Measurements from ENCODE around the gene LRRC8E.
A peak's percentile ranks its signal among the peaks of the same experiment; 100 is the strongest.

Gene LRRC8E

GRCh38 chr19:7908742-7909461, 20.6 kb downstream of the LRRC8E start:
- no peak for DNase-seq

GRCh38 chr19:7909471-7910067, 21.3 kb downstream of the LRRC8E start:
- no peak for DNase-seq
- TF ChIP-seq GATA1 (IDR thresholded peaks at IDR 0.05; ENCODE audit: low read depth, low read length): no peak
- TF ChIP-seq POLR2A (IDR thresholded peaks at IDR 0.05; ENCODE audit: low read length): no peak

More at GRCh38 chr19:7908742-7909461, 20.6 kb downstream of the LRRC8E start:
- no peak for TF ChIP-seq POLR2A (IDR thresholded peaks at IDR 0.05; ENCODE audit: low read length)
- TF ChIP-seq GATA1 (IDR thresholded peaks at IDR 0.05; ENCODE audit: low read depth, low read length): no peak

DNA sequence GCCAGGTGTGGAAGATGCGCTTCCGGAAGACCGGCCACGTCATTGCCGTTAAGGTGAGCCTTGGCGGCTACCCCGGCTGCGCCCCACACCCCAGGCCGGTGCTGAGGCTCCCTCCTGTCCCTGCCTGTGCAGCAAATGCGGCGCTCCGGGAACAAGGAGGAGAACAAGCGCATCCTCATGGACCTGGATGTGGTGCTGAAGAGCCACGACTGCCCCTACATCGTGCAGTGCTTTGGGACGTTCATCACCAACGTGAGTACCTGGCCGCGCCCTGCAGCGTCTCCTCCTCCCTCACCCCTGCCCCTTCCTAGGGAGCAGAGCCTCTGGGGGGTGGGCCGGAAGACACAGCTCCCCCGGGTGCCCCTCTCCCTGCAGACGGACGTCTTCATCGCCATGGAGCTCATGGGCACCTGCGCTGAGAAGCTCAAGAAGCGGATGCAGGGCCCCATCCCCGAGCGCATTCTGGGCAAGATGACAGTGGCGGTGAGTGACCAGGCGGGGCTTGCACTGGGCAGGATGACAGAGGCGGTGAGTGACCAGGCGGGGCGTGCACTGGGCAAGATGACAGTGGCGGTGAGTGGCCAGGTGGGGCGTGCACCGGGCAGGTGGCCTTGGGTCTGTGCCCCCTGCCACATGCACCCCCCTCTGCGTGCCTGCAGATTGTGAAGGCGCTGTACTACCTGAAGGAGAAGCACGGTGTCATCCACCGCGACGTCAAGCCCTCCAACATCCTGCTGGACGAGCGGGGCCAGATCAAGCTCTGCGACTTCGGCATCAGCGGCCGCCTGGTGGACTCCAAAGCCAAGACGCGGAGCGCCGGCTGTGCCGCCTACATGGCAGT, 22.2 kb downstream of the LRRC8E start:
- no peak for TF ChIP-seq GATA1 (IDR thresholded peaks at IDR 0.05; ENCODE audit: low read depth, low read length)
- TF ChIP-seq POLR2A (IDR thresholded peaks at IDR 0.05; ENCODE audit: low read length): no peak
- DNase-seq: no peak

DNA sequence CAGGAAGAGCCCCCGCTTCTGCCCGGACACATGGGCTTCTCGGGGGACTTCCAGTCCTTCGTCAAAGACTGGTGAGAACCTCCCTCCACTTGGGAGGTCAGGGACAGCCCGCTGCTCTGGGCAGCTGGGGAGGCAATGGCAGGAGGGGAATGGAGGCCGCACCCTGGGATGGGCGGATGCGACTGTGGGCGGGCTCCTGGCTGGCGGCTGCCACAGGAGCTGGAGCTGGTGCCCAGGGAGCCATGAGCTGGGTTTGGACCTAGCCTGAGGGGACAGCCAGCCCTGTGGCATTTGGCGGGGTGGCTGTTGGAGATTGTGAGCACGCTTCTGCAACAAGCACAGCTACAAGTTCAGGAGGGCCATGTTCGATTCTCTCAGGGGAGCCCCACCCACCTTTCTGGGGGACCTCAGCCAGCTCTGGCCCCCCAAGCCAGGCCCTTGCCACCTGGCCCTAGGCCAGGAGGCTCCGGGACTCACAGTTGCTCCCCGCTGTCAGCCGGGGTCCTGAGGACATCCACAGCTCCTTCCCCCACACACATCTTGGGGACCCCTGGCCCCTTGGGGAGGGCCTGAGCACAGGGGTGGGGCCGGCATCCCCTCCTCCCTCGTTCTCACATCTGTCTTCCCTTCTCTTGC, 23.3 kb downstream of the LRRC8E start:
- no peak for DNase-seq
- no peak for TF ChIP-seq POLR2A (IDR thresholded peaks at IDR 0.05; ENCODE audit: low read length)

DNA sequence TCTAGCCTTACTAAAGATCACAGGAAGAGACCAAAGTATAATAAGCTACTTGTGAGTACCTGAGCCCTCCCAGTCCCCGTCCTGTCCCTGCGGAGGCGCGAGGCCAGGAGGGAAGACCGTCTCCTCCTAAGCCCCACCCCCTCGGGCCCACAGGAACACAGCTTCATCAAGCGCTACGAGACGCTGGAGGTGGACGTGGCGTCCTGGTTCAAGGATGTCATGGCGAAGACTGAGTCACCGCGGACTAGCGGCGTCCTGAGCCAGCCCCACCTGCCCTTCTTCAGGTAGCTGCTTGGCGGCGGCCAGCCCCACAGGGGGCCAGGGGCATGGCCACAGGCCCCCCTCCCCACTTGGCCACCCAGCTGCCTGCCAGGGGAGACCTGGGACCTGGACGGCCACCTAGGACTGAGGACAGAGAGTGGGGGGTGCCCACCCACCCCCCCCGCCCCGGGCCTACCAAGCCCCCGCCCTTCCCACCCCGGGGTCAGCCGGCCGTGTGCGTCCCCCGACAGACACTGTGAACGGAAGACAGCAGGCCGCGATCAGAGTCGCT, 23.9 kb downstream of the LRRC8E start:
- TF ChIP-seq GATA1 (IDR thresholded peaks at IDR 0.05; ENCODE audit: low read depth, low read length) (no peak), POLR2A (IDR thresholded peaks at IDR 0.05; ENCODE audit: low read length) (no peak)
- no peak for DNase-seq

GRCh38 chr19:7912697-7913564, 24.6 kb downstream of the LRRC8E start:
- no peak for DNase-seq
- TF ChIP-seq POLR2A (IDR thresholded peaks at IDR 0.05; ENCODE audit: low read length) (no peak), GATA1 (IDR thresholded peaks at IDR 0.05; ENCODE audit: low read depth, low read length) (no peak)

DNA sequence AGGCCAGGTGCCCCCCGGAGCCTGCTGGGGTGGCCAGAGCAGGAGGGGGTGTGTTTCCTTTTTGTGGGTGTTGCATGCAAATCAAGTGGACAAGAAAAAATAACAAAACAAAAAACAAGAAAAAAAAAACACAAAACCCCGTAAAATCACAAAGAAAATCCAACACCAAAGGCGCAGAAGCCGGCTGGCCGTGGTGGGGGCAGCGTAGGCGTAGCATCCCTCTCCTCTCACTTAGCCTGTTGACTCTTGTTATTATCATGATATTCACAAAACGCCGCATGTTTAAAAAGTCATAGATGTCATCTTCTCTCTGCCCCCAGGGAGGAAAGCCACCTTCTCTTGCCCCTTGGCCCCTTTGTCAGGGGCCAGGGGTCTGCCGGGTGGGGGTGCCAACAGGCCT, 25.3 kb downstream of the LRRC8E start:
- TF ChIP-seq POLR2A (IDR thresholded peaks at IDR 0.05; ENCODE audit: low read length) (no peak), GATA1 (IDR thresholded peaks at IDR 0.05; ENCODE audit: low read depth, low read length) (no peak)
- DNase-seq: no peak

- TF ChIP-seq POLR2A (IDR thresholded peaks at IDR 0.05; ENCODE audit: low read length) (no peak), GATA1 (IDR thresholded peaks at IDR 0.05; ENCODE audit: low read depth, low read length) (no peak)
- no peak for DNase-seq
Measured at GRCh38 chr19:7914099-7914498, 25.8 kb downstream of the LRRC8E start.

GRCh38 chr19:7914598-7915045, 26.3 kb downstream of the LRRC8E start, which contains the start of gene TGFBR3L:
TSS of gene TGFBR3L (plus strand) at chr19:7914830.
- TF ChIP-seq GATA1 (IDR thresholded peaks at IDR 0.05; ENCODE audit: low read depth, low read length) (no peak), POLR2A (IDR thresholded peaks at IDR 0.05; ENCODE audit: low read length) (no peak)
- no peak for DNase-seq

DNA sequence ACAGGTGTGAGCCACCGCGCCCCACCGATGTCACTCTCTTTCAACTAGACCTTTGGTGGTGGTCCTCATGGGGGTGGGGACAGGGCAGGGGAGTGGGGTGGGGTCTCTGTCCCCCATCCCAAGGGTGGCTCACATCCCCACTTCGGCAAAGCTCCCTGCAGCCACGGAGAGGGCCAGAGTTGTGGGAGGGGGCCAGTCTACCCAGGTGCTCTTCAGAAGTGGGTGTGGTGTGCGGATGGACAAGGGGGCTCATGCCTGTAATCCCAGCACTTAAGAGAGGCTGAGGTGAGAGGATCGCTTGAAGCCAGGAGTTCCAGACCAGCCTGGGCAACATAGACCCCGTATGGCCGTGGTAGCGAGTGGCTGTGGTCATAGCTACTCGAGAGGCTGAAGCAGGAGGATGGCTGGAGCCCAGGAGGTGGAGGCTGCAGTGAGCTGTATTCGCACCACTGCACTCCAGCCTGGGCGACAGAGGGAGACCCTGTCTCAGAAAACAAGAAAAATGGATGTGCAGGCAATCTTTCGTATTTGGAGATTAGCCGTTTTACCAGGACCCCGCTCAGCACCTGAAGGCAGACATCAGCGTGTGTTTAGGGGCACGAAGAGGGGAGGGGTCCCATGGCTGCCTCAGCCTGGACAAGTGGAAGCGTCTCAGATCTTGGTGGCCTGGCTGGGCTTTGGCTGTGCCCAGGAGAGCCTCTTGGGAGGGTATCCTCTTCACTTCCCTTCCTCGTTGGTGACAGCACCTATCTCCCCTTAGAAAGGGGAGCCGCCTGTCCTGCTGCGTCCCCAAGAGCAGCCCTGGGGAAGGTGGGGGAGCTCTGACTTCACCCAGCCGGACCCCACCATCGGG, 27.2 kb downstream of the LRRC8E start:
- TF ChIP-seq POLR2A (IDR thresholded peaks at IDR 0.05; ENCODE audit: low read length): no peak
- no peak for TF ChIP-seq GATA1 (IDR thresholded peaks at IDR 0.05; ENCODE audit: low read depth, low read length)
- DNase-seq: no peak

GRCh38 chr19:7916103-7916954, 28.0 kb downstream of the LRRC8E start:
- DNase-seq: peak; percentile 80 to 83
- no peak for TF ChIP-seq GATA1 (IDR thresholded peaks at IDR 0.05; ENCODE audit: low read depth, low read length)
- TF ChIP-seq POLR2A (IDR thresholded peaks at IDR 0.05; ENCODE audit: low read length): no peak

Data from erythroblast (primary cell).